ENCODE measurements around the gene PDE9A. TPM values are rescaled to one million over a fixed set of nuclear protein-coding genes. Genes with fewer than 3 reads are reported as not detected.
"Not testable (repeated sequence)": the region's sequence is repeated elsewhere in the genome, so short reads cannot be mapped to it uniquely, and the experiment has no call there.

PDE9A gene
- total RNA-seq, 1 donor, result 9.5 TPM

GRCh38 chr21:42711667-42712066 lies 58.2 kb downstream of the PDE9A start:
- DNase-seq (ENCODE audit: low read depth), result no peak
- no peak overlapping the region for H3K4me3 ChIP-seq (ENCODE audit: low read depth, low read length)
- TF ChIP-seq CTCF (IDR thresholded peaks at IDR 0.05; ENCODE audit: insufficient read depth, low read depth, low read length), result no peak

DNA sequence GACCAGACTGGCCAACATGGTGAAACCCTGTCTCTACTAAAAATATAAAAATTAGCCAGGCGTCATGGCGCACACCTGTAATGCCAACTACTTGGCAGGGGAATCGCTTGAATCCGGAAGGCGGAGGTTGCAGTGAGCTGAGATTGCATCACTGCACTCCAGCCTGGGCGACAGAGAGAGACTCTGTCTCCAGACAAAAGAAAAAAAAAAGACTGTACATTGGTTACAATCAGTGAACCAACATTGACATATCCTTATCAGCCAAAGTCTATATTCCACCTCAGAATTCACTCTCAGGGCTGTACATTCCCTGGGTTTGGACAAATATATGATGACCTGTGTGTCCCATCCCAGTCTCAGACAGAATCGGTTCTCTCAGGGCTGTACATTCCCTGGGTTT lies 62.0 kb downstream of the PDE9A start:
- H3K4me3 ChIP-seq (ENCODE audit: low read depth, low read length); DNase-seq (ENCODE audit: low read depth): not testable (repeated sequence)

DNA sequence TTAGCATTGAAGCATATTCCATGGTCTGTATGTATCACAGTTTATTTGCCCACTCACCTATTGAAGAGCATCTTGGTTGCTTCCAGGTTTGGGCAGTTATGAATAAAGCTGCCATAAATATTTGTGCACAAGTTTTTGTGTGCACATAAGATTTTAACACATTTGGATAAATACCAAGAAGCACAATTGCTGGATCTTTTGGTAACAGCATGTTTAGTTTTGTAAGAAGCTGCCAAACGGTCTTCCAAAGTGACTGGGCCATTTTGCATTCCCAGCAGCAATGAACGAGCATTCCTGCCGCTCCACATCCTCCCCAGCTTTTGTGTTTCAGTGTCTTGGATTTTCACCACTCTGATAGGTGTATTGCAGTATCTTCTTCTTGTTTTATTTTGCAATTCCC lies 62.7 kb downstream of the PDE9A start:
- no peak overlapping the region for H3K4me3 ChIP-seq (ENCODE audit: low read depth, low read length)
- peak; percentile 12 for DNase-seq (ENCODE audit: low read depth)
- no peak for TF ChIP-seq CTCF (IDR thresholded peaks at IDR 0.05; ENCODE audit: insufficient read depth, low read depth, low read length)

GRCh38 chr21:42720484-42720883 lies 67.1 kb downstream of the PDE9A start:
- DNase-seq (ENCODE audit: low read depth); H3K4me3 ChIP-seq (ENCODE audit: low read depth, low read length): not testable (repeated sequence)

- no peak for TF ChIP-seq CTCF (IDR thresholded peaks at IDR 0.05; ENCODE audit: insufficient read depth, low read depth, low read length)
- no peak overlapping the region for H3K4me3 ChIP-seq (ENCODE audit: low read depth, low read length)
- peak; percentile 68 for DNase-seq (ENCODE audit: low read depth)
These were observed 68.0 kb downstream of the PDE9A start for GRCh38 chr21:42721341-42721824.

- no peak for TF ChIP-seq CTCF (IDR thresholded peaks at IDR 0.05; ENCODE audit: insufficient read depth, low read depth, low read length)
- DNase-seq (ENCODE audit: low read depth), result no peak
- H3K4me3 ChIP-seq (ENCODE audit: low read depth, low read length), result no peak overlapping the region
These were observed 68.7 kb downstream of the PDE9A start for GRCh38 chr21:42722153-42722552.

GRCh38 chr21:42722808-42723473 lies 69.5 kb downstream of the PDE9A start:
- no peak for DNase-seq (ENCODE audit: low read depth)
- no peak overlapping the region for H3K4me3 ChIP-seq (ENCODE audit: low read depth, low read length)
- no peak for TF ChIP-seq CTCF (IDR thresholded peaks at IDR 0.05; ENCODE audit: insufficient read depth, low read depth, low read length)

GRCh38 chr21:42724226-42724920 lies 71.0 kb downstream of the PDE9A start:
- no peak for TF ChIP-seq CTCF (IDR thresholded peaks at IDR 0.05; ENCODE audit: insufficient read depth, low read depth, low read length)
- H3K4me3 ChIP-seq (ENCODE audit: low read depth, low read length), result no peak overlapping the region
- DNase-seq (ENCODE audit: low read depth), result peak; percentile 94
